Measurements from ENCODE around the gene TAF13. TPM values are rescaled to one million over a fixed set of nuclear protein-coding genes. Genes with fewer than 3 reads are reported as not detected.

The TAF13 gene
- total RNA-seq, 2 experiments from 2014 or later: 25.2 to 26.5 TPM

DNA sequence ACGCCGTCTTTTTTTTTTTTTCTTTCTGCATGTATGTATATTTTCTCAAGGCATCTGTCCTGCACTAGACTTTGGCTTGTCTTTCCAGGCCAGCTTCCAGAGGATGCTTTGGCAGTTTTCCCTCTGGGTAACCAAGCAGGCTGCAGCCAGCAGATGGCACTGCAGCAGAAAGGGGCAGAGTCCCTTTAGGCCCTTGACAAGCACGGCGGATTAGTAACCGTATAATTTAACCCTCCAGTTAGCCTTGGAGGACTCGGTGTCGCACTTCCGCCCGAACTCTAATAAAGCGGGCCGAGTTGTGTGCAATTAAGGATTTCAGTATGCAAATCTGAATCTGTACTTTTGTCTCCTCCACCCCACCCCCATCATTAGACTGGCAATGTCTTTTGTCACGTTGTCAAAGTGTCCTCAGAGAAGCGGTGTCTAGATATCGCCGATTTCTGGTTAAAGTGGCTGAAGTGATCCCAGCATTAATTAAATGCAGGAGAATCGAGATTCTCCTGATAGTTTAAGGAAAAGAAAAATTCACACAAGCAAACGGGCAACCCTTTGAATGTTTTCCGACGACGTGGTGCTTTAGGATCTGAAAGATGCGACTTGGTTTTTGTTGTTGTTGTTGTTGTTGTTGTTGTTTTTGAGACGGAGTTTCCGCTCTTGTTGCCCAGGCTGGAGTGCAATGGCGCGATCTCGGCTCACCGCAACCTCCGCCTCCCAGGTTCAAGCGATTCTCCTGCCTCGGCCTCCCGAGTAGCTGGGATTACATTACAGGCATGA is 13.6 kb upstream of the TAF13 start:
- peak overlapping the region; percentile 85 for H3K4me3 Mint-ChIP-seq
- CTCF ChIA-PET: interaction anchor here (1.0 to 3.1 kb wide), 7 partner anchors 10 to 23 kb away, joined by 4 to 38 read pairs (median 7); partner anchors contain the start of gene TAF13
- peak overlapping the region; percentile 82 for H3K27ac Mint-ChIP-seq
- H3K4me1 Mint-ChIP-seq: peaks cover 43% of the 10 kb centered on the region
- H3K36me3 Mint-ChIP-seq (ENCODE audit: low read depth): peaks cover 17% of the 10 kb centered on the region
- POLR2A ChIA-PET: interaction anchor here (0.8 to 2.9 kb wide), 9 partner anchors 7 to 896 kb away, joined by 3 to 80 read pairs (median 7); partner anchors contain the start of genes SARS1, TAF13 and WDR47
- DNase-seq: peak; percentile 41
- no peaks in the 10 kb centered on the region for H3K27me3 Mint-ChIP-seq
- no peaks in the 10 kb centered on the region for H3K9me3 Mint-ChIP-seq

DNA sequence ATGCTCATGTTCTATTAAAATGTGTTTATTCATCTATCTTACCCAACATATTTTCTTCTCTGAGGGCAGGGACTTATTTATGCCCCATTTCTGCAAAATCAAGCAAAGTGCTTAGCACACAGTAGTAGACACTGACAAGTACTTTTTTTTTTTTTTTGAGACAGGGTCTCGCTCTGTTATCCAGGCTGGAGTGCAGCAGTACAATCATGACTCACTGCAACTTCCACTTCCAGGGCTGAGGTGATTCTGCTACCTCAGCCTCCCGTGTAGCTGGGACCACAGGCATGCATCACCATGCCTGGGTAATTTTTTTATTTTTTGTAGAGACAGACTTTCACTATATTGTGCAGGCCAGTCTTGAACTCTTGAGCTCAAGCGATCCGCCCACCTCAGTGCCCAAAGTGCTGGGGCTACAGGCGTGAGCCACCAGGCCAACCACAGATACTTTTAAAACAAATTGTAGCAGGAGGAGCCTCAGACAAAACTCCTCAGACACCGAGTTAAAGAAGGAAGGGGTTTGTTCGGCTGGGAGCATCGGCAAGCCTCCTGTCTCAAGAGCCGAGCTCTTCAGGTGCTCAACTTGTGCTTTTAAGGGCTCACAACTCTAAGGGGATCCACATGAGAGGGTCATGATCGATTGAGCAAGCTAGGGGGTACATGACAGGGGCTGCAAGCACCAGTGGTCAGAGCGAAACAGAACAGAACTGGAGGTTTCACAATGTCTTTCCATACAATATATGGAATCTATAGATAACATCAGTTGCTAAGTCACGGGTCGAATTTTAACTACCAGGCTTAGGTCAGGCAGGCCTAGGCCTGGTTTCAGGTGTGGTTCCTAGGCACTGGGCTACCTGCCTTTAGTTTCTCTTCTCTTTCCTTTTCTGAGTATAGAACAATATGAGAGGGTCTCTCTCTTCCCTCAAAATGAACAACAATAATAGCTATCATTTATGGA is 9.0 kb upstream of the TAF13 start:
- Mint-ChIP-seq H3K4me3 (no peak overlapping the region), H3K4me1 (peaks cover 12% of the 10 kb centered on the region), H3K9me3 (no peaks in the 10 kb centered on the region), H3K27me3 (no peaks in the 10 kb centered on the region), H3K36me3 (ENCODE audit: low read depth) (no peaks in the 10 kb centered on the region), H3K27ac (no peak overlapping the region)
- ChIA-PET POLR2A (interaction anchor here (6.8 kb wide), 1 partner anchor 14 kb away, joined by 32 read pairs; no protein-coding TSS in a partner anchor), CTCF (interaction anchor here (0.7 to 4.2 kb wide), 4 partner anchors 9 to 85 kb away, joined by 3 to 22 read pairs (median 4); partner anchors contain the start of gene TAF13)
- no peak for DNase-seq

DNA sequence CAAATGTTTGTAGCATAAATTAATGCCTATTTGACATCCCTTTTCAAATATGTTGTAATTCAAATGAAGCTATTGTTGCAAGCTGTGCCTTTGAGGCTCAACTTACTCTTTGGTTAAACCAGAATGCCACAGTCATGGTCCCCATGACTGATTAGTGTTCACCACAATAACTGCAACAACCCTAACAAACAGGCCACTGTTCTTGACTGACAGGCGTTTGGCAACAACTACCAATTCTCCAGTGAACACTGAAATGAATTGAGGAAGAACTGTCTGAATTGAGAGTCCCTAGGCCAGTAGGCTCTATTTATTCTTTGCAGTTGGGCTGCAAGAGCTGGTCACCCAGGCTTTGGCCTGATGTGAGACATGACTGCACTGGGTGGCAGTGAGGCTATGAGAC is 8.1 kb upstream of the TAF13 start:
- H3K36me3 Mint-ChIP-seq (ENCODE audit: low read depth): no peaks in the 10 kb centered on the region
- CTCF ChIA-PET: interaction anchor here (1.2 to 4.2 kb wide), 2 partner anchors 8 to 16 kb away, joined by 3 to 22 read pairs; partner anchors contain the start of gene TAF13
- no peaks in the 10 kb centered on the region for H3K9me3 Mint-ChIP-seq
- no peak for DNase-seq
- H3K27me3 Mint-ChIP-seq: no peaks in the 10 kb centered on the region
- H3K4me3 Mint-ChIP-seq: no peak overlapping the region
- POLR2A ChIA-PET: interaction anchor here (6.8 kb wide), 1 partner anchor 15 kb away, joined by 32 read pairs; no protein-coding TSS in a partner anchor
- H3K4me1 Mint-ChIP-seq: peaks cover 4% of the 10 kb centered on the region
- H3K27ac Mint-ChIP-seq: no peak overlapping the region

DNA sequence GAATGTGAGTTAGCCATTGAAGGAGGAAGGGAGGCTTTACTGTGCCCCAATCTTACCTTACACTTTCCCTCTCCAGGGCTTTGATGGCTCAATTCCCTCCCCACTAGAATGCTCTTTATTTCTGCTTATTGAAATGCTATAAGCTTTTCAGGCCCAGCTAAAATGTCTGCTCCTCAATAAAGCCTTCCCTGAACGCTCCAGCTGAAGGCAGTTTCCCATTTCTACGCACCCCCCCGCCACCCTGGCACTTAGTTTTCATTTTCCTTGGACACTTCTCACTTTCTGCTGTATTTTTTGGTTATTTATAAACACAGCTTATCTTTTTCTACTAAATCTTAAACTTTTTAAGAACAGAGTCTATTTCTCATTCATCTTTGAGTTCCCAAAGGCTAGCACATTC is 7.7 kb upstream of the TAF13 start:
- POLR2A ChIA-PET: interaction anchor here (1.9 to 6.8 kb wide), 2 partner anchors 8 to 16 kb away, joined by 14 to 32 read pairs; partner anchors contain the start of gene TMEM167B
- no peak for DNase-seq
- peaks cover 4% of the 10 kb centered on the region for H3K4me1 Mint-ChIP-seq
- no peaks in the 10 kb centered on the region for H3K36me3 Mint-ChIP-seq (ENCODE audit: low read depth)
- no peaks in the 10 kb centered on the region for H3K27me3 Mint-ChIP-seq
- H3K4me3 Mint-ChIP-seq: no peak overlapping the region
- CTCF ChIA-PET: interaction anchor here (1.2 to 4.2 kb wide), 2 partner anchors 8 to 16 kb away, joined by 3 to 22 read pairs; partner anchors contain the start of gene TAF13
- H3K27ac Mint-ChIP-seq: no peak overlapping the region
- H3K9me3 Mint-ChIP-seq: no peaks in the 10 kb centered on the region

DNA sequence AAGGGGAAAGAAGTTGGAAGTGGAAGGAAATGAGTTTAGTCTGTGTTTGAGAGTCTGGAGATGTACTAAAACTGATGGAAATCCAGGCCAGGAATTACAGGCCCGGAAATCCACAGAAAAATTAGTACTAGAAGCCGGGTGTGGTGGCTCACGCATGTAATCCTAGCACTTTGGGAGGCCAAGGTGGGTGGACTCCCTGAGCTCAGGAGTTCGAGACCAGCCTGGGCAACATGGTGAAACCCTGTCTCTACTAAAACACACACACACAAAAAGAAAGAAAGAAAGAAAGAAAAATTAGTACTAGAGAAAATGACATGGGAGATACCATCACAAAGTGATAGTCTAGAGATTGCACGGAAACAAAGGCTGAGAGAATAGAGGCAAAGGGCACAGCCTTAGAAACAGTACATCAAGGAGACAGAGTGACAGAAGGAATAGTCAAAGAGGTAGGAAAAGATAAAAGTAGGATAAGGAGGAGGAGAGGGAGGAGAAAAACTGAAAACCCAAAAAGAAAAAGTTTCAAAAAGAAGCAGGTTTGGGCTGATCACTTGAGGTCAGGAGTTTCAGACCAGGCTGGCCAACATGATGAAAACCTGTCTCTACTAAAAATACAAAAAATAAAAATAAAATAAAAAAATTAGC is 4.8 kb upstream of the TAF13 start:
- Mint-ChIP-seq H3K36me3 (ENCODE audit: low read depth) (no peaks in the 10 kb centered on the region), H3K4me1 (peaks cover 18% of the 10 kb centered on the region), H3K9me3 (no peaks in the 10 kb centered on the region), H3K27me3 (no peaks in the 10 kb centered on the region), H3K4me3 (no peak overlapping the region), H3K27ac (no peak overlapping the region)
- POLR2A ChIA-PET: no interaction called here
- CTCF ChIA-PET: interaction anchor here (0.8 kb wide), 1 partner anchor 20 kb away, joined by 4 read pairs; no protein-coding TSS in a partner anchor
- DNase-seq: no peak

DNA sequence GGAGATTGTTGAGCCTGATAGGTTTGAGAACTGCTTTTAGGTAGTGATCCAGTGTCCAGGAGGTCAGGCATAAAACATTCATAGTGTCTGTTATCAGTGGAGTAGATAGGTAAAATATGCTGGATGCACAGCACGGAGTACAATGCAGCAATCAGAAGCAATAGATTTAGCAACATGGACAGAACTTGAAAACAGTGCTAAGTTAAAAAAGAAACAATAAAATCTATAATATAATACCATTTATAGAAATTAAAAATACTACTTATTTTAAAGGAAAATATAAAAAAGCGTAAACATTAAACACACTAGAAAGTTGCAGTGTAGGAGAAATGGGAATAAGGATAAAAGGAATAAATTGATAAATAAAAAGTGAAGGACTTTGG is 3.4 kb upstream of the TAF13 start:
- DNase-seq: no peak
- ChIA-PET POLR2A (no interaction called here), CTCF (no interaction called here)
- Mint-ChIP-seq H3K4me3 (no peak overlapping the region), H3K27me3 (no peaks in the 10 kb centered on the region), H3K27ac (no peak overlapping the region), H3K4me1 (peaks cover 23% of the 10 kb centered on the region), H3K36me3 (ENCODE audit: low read depth) (peaks cover 1% of the 10 kb centered on the region), H3K9me3 (no peaks in the 10 kb centered on the region)

DNA sequence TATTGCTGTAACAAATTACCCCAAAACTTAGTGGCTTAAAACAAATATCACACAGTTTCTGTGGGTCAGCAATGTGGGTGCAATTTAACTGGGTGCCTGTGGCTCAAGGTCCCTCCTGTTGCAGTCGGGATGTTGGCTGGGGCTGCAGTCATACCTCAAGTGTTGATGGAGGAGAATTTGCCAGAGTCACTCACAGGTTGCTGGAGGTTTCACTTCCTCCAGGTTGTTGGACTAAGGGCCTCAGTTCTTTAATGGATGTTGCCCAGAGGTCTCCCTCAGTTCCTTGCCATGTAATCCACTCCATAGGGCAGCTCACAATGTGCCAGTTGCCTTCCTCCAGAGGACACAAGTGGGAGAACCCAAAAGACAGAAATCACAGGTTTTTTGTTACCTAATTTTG is 2.5 kb upstream of the TAF13 start:
- Mint-ChIP-seq H3K27me3 (no peaks in the 10 kb centered on the region), H3K9me3 (no peaks in the 10 kb centered on the region), H3K4me1 (peaks cover 25% of the 10 kb centered on the region), H3K27ac (no peak overlapping the region), H3K4me3 (no peak overlapping the region), H3K36me3 (ENCODE audit: low read depth) (peaks cover 8% of the 10 kb centered on the region)
- CTCF ChIA-PET: no interaction called here
- POLR2A ChIA-PET: interaction anchor here (1.7 kb wide), 1 partner anchor 13 kb away, joined by 4 read pairs; the partner anchor contains the start of gene TMEM167B
- no peak for DNase-seq

DNA sequence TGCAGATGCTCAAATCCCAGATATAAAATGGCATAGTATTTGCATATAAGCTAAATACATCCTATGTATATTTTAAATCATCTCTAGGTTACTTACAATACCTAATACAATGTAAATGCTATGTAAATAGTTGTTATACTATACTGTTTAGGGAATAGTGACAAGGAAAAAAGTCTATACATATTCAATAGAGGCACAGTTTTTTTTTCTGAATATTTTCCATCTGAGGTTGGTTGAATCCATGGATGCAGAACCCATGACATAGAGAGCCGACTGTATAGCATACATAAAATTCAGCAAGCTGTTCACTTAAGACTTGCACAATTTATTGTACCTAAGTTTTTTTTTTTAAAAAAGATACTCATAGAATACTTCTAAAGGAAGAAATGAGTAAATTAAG is 6.5 kb downstream of the TAF13 start:
- Mint-ChIP-seq H3K4me1 (peaks cover 6% of the 10 kb centered on the region), H3K27me3 (no peaks in the 10 kb centered on the region), H3K4me3 (no peak overlapping the region), H3K9me3 (no peaks in the 10 kb centered on the region), H3K36me3 (ENCODE audit: low read depth) (peaks cover 34% of the 10 kb centered on the region), H3K27ac (no peak overlapping the region)
- DNase-seq: no peak
- ChIA-PET POLR2A (interaction anchor here (0.6 kb wide), 1 partner anchor 11 kb away, joined by 3 read pairs; no protein-coding TSS in a partner anchor), CTCF (no interaction called here)

DNA sequence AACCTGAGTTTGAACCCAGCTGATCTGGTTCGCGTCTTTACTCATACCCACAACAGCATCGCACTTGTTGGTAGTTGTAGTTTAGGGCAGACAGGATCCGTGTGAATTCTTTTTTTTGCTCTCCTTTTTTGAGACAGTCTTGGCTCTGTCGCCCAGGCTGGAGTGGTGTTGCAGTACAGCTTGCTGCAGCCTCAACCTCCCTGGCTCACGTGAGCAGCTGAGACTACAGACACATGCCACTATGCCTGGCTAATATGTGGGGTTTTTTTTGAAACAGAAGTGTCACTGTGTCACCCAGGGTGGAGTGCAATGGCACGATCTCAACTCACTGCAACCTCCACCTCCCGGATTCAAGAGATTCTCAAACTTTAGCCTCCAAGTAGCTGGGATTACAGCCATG is 7.9 kb downstream of the TAF13 start:
- Mint-ChIP-seq H3K36me3 (ENCODE audit: low read depth) (peaks cover 25% of the 10 kb centered on the region), H3K4me3 (no peak overlapping the region), H3K27me3 (no peaks in the 10 kb centered on the region), H3K9me3 (no peaks in the 10 kb centered on the region), H3K4me1 (peaks cover 4% of the 10 kb centered on the region), H3K27ac (no peak overlapping the region)
- DNase-seq: no peak
- CTCF ChIA-PET: interaction anchor here (1.3 kb wide), 1 partner anchor 32 kb away, joined by 4 read pairs; no protein-coding TSS in a partner anchor
- POLR2A ChIA-PET: no interaction called here

DNA sequence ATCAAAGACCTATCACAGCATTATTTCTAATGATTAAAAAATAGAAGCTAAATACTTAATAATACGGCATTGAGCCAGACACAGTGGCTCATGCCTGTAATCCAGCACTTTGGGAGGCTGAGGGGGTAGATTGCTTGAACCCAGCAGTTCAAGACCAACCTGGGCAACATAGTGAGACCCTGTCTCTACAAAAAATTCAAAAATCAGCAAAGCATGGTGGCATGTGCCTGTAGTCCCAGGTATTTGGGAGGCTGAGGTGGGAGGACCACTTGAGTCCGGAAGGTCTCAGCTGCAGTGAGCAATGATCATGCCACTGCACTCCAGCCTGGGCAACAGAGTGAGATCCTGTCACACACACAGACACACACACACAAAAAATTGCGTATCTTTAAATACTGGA is 10.7 kb downstream of the TAF13 start:
- ChIA-PET CTCF (no interaction called here), POLR2A (no interaction called here)
- no peaks in the 10 kb centered on the region for H3K9me3 Mint-ChIP-seq
- H3K36me3 Mint-ChIP-seq (ENCODE audit: low read depth): peaks cover 21% of the 10 kb centered on the region
- H3K27ac Mint-ChIP-seq: no peak overlapping the region
- DNase-seq: no peak
- no peaks in the 10 kb centered on the region for H3K4me1 Mint-ChIP-seq
- H3K27me3 Mint-ChIP-seq: no peaks in the 10 kb centered on the region
- H3K4me3 Mint-ChIP-seq: no peak overlapping the region

DNA sequence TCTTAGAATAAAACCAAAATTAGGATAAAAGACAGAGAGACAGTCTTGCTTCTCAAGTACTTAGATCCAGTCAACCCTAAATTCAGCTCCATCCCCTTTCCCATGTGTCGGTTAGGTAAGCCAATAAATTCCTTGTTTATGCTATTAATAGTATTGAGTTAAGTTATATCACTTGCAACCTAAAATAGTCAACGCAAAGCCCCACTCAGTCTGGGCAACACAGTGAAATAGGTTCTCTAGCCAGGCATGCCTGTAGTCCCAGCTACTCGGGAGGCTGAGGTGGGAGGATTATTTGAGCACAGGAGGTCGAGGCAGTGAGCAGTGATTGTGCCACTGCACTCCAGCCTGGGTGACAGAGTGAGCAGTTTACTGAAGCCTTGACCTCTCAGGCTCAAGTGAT is 14.6 kb downstream of the TAF13 start:
- no peaks in the 10 kb centered on the region for H3K4me1 Mint-ChIP-seq

DNA sequence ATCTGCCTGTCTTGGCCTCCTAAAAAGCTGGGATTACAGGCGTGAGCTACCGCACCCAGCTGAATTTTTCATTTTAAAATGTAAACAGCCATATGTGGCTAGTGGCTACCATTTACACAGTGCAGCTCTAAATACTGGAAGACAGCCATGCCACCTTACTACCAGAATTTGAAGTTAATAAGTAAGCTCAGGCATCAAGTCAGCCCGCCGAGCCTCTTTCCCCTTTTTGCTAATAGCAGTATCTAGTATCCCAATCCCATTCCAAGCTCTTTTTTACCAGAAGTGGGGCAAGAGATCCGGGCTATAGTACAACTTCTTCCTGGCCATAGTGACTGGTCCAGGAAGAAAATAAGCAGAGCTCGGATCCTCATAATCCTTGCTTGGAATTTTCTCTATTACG is 15.1 kb downstream of the TAF13 start:
- Mint-ChIP-seq H3K4me3 (no peak overlapping the region), H3K27me3 (no peaks in the 10 kb centered on the region), H3K36me3 (ENCODE audit: low read depth) (peaks cover 10% of the 10 kb centered on the region), H3K4me1 (no peaks in the 10 kb centered on the region), H3K9me3 (no peaks in the 10 kb centered on the region), H3K27ac (no peak overlapping the region)
- ChIA-PET CTCF (interaction anchor here (0.9 kb wide), 1 partner anchor 52 kb away, joined by 3 read pairs; a partner anchor contains a TSS), POLR2A (interaction anchor here (1.5 kb wide), 1 partner anchor 18 kb away, joined by 5 read pairs; the partner anchor contains the start of gene WDR47)
- DNase-seq: no peak

More for the DNA sequence above, 14.6 kb downstream of the TAF13 start:
- H3K27ac Mint-ChIP-seq: no peak overlapping the region
- POLR2A ChIA-PET: interaction anchor here (1.5 kb wide), 1 partner anchor 19 kb away, joined by 5 read pairs; the partner anchor contains the start of gene WDR47
- peaks cover 10% of the 10 kb centered on the region for H3K36me3 Mint-ChIP-seq (ENCODE audit: low read depth)
- DNase-seq: no peak
- CTCF ChIA-PET: interaction anchor here (0.9 kb wide), 1 partner anchor 51 kb away, joined by 3 read pairs; a partner anchor contains a TSS
- H3K27me3 Mint-ChIP-seq: no peaks in the 10 kb centered on the region
- no peaks in the 10 kb centered on the region for H3K9me3 Mint-ChIP-seq
- no peak overlapping the region for H3K4me3 Mint-ChIP-seq

Measured in activated CD4-positive, alpha-beta memory T cell treated with anti-CD3 and anti-CD28 coated beads, Interleukin-2, amount 10 ng/mL, durations not matched to agents 7 days and 5 days (primary cell).